GM23248 (cell line): ENCODE results near the gene LPIN1.

ENCODE experiments used
- EZH2 ChIP-seq: fragments of 200-600 bp; sonication (generic); IDR thresholded peaks from 2 replicates; pipeline ENCODE4 v1.6.1; 2018; ENCODE audit warnings: antibody characterized with exemption, mild to moderate bottlenecking; ENCODE audit not compliant: insufficient read depth, poor library complexity, severe bottlenecking
- EZH2phosphoT487 ChIP-seq: fragments of 200-600 bp; sonication (generic); IDR thresholded peaks from 2 replicates; pipeline ENCODE4 v1.6.1; 2018; ENCODE audit warnings: antibody characterized with exemption, moderate library complexity, mild to moderate bottlenecking, low read depth; ENCODE audit not compliant: insufficient read depth

- TF ChIP-seq EZH2 (no peak), EZH2phosphoT487 (no peak)
Measured at GRCh38 chr2:11710210-11710609, 36.2 kb upstream of the LPIN1 start.
